Activated gamma-delta T cell treated with anti-CD3 and anti-CD28 coated beads, Interleukin-2, amount 50 U/mL, for 16 hours (primary cell): ENCODE results near the gene WNT3A.

Experiments
- DNase-seq: peaks from one replicate; pipeline ENCODE4 v3.0.0-alpha.2; 2020; ENCODE audit warnings: low read depth

Gene WNT3A

GRCh38 chr1:227999056-227999930 lies 7.5 kb upstream of the WNT3A start:
- DNase-seq, result peak; percentile 37

GRCh38 chr1:228000416-228000815 lies 6.4 kb upstream of the WNT3A start:
- DNase-seq, result no peak

GRCh38 chr1:228000836-228001563 lies 5.8 kb upstream of the WNT3A start:
- DNase-seq, result no peak

- DNase-seq, result no peak
These were observed 4.9 kb upstream of the WNT3A start for GRCh38 chr1:228001738-228002535.

GRCh38 chr1:228002792-228003191 lies 4.0 kb upstream of the WNT3A start:
- no peak for DNase-seq

GRCh38 chr1:228003461-228004330 lies 3.1 kb upstream of the WNT3A start:
- no peak for DNase-seq

- no peak for DNase-seq
These were observed 2.4 kb upstream of the WNT3A start for GRCh38 chr1:228004331-228004855.

- DNase-seq, result no peak
These were observed 1.8 kb upstream of the WNT3A start for GRCh38 chr1:228004856-228005462.

- no peak for DNase-seq
These were observed 1.2 kb upstream of the WNT3A start for GRCh38 chr1:228005511-228006033.

GRCh38 chr1:228006034-228006785 lies 588 bp upstream of the WNT3A start:
- no peak for DNase-seq

- DNase-seq, result no peak
These were observed 427 bp downstream of the WNT3A start for GRCh38 chr1:228007049-228007800.

GRCh38 chr1:228007801-228008341 lies 1.1 kb downstream of the WNT3A start:
- no peak for DNase-seq

- no peak for DNase-seq
These were observed 1.8 kb downstream of the WNT3A start for GRCh38 chr1:228008391-228009115.

GRCh38 chr1:228009116-228009827 lies 2.5 kb downstream of the WNT3A start:
- DNase-seq, result no peak

GRCh38 chr1:228009828-228010775 lies 3.3 kb downstream of the WNT3A start:
- DNase-seq, result no peak

- DNase-seq, result no peak
These were observed 4.1 kb downstream of the WNT3A start for GRCh38 chr1:228010921-228011320.
